ENCODE data around the gene GNG12. TPM values are rescaled to one million over a fixed set of nuclear protein-coding genes. Genes with fewer than 3 reads are reported as not detected.

The GNG12 gene
- total and polyA plus RNA-seq, 2 donors (not counting 3 experiments of a cell fraction or from before 2014, with no cell fraction given): 107 to 152 TPM

DNA sequence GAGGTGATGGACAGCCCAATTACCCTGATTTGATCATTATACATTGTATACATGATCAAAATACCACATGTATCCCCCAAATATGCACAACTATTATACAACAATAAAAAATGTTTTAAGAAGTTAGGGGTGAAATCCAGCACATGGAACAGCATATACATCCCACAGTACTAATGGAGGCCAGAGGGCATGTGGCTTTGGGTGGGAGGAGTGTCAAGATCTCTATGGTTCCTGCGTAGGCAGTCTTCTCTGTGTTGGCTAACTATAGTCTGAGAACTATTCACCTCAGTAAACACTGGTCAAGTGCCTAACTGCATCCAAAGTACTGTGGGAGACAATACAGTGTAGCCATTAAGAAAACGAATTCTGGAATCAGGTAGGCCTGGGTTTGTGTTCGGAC lies 74.2 kb downstream of the GNG12 start:
- POLR2A ChIA-PET: interaction anchor here (1.6 to 2.6 kb wide), 2 partner anchors 74 to 227 kb away, joined by 8 to 20 read pairs; partner anchors contain the start of gene GADD45A
- Histone ChIP-seq H3K9ac (replicated peaks; ENCODE audit: extremely low read depth, insufficient read depth, low read length) (no peak overlapping the region), H3K4me2 (ENCODE audit: insufficient read depth, low read length) (no peak overlapping the region), H3K27me3 (ENCODE audit: control insufficient read depth in 2 of 2, insufficient read depth in 2 of 2, low read length in 2 of 2) (no peaks in the 10 kb centered on the region), H3K9me1 (replicated peaks; ENCODE audit: control insufficient read depth, extremely low read depth, insufficient read depth, low read length) (no peaks in the 10 kb centered on the region), H3K36me3 (ENCODE audit: control insufficient read depth in 2 of 2, extremely low read depth in 1 of 2, insufficient read depth in 2 of 2, low read length in 2 of 2) (no peaks in the 10 kb centered on the region), H3K27ac (ENCODE audit: insufficient read depth, low read depth, low read length) (no peak overlapping the region), H4K20me1 (replicated peaks; ENCODE audit: control insufficient read depth, extremely low read depth, insufficient read depth, low read length) (peaks cover 5% of the 10 kb centered on the region), H3K4me3 (replicated peaks in 1 of 3; ENCODE audit: insufficient read depth in 1 of 3, low read depth in 1 of 3, low read length in 3 of 3) (no peak overlapping the region), H3K9me3 (replicated peaks; ENCODE audit: control insufficient read depth, insufficient read depth, low read length) (no peaks in the 10 kb centered on the region), H3K4me1 (ENCODE audit: control insufficient read depth, extremely low read depth, insufficient read depth, low read length) (peaks cover 17% of the 10 kb centered on the region), H2AFZ (ENCODE audit: low read depth, low read length) (no peak overlapping the region), H3K79me2 (ENCODE audit: control insufficient read depth, insufficient read depth, low read length) (peaks cover 58% of the 10 kb centered on the region)
- CTCF ChIA-PET: interaction anchor here (1.0 to 13.8 kb wide), 19 partner anchors 12 to 234 kb away, joined by 3 to 392 read pairs (median 15); partner anchors contain the start of gene GADD45A
- DNase-seq (ENCODE audit: low read depth, low spot score): no peak
- dilution Hi-C loops (cut with MboI; ENCODE audit: extremely low pct_ligation_motif_present, low sequenced_read_pairs) (loop anchor here (25.0 kb wide), 1 partner anchor 222 kb away; no protein-coding TSS in a partner anchor), intact Hi-C loops (cut with micrococcal nuclease) (no loop called here)
- no peak for TF ChIP-seq GATA2 (IDR thresholded peaks at IDR 0.05; ENCODE audit: insufficient read depth, insufficient read length, low read depth, low read length)
- TF ChIP-seq CTCF (IDR thresholded peaks at IDR 0.05; ENCODE audit: extremely low read depth in 1 of 2, insufficient read depth in 1 of 2, low read depth in 1 of 2, low read length in 2 of 2): no peak
- TF ChIP-seq EZH2 (IDR thresholded peaks at IDR 0.05; ENCODE audit: borderline replicate concordance, low read depth, low read length, severe bottlenecking): no peak
- TF ChIP-seq FOS (IDR thresholded peaks at IDR 0.05; ENCODE audit: borderline replicate concordance, insufficient read depth, low read length): no peak
- TF ChIP-seq POLR2AphosphoS5 (IDR thresholded peaks at IDR 0.05; ENCODE audit: insufficient read depth, low read depth, low read length): no peak
- no peak for TF ChIP-seq JUN (IDR thresholded peaks at IDR 0.05; ENCODE audit: borderline replicate concordance, insufficient read depth, insufficient read length, low read depth)
- TF ChIP-seq, protein P1, sequence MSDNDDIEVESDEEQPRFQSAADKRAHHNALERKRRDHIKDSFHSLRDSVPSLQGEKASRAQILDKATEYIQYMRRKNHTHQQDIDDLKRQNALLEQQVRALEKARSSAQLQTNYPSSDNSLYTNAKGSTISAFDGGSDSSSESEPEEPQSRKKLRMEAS (IDR thresholded peaks at IDR 0.05; ENCODE audit: insufficient read depth, insufficient read length): no peak
- no peak for TF ChIP-seq POLR2A (IDR thresholded peaks at IDR 0.05; ENCODE audit: low read depth, low read length)
- TF ChIP-seq MYC (IDR thresholded peaks at IDR 0.05; ENCODE audit: low read depth, low read length): no peak
- no TSS peak for BruUV-seq (replicated peaks)
- FAIRE-seq: no peak
